ENCODE data around the gene EIF4G2.

EIF4G2 gene

DNA sequence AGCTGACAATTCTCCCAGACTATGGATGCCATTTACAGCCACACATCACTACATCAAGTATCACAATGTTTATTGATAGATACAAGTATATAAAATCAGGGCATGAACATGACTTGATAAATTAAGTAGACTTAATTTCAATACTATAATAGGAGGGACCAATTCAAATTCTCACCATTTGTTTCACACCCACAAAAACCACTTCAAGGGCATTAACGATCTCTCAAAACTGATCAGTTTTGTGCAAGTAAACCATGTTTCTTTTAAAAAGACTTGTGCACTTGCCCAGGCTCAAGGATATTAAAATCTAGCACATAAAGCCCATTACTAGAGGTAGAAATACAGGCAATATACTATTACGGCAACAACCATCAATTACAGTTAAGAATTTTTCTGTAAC lies 11.7 kb downstream of the EIF4G2 start:
- TF ChIP-seq, protein P1, sequence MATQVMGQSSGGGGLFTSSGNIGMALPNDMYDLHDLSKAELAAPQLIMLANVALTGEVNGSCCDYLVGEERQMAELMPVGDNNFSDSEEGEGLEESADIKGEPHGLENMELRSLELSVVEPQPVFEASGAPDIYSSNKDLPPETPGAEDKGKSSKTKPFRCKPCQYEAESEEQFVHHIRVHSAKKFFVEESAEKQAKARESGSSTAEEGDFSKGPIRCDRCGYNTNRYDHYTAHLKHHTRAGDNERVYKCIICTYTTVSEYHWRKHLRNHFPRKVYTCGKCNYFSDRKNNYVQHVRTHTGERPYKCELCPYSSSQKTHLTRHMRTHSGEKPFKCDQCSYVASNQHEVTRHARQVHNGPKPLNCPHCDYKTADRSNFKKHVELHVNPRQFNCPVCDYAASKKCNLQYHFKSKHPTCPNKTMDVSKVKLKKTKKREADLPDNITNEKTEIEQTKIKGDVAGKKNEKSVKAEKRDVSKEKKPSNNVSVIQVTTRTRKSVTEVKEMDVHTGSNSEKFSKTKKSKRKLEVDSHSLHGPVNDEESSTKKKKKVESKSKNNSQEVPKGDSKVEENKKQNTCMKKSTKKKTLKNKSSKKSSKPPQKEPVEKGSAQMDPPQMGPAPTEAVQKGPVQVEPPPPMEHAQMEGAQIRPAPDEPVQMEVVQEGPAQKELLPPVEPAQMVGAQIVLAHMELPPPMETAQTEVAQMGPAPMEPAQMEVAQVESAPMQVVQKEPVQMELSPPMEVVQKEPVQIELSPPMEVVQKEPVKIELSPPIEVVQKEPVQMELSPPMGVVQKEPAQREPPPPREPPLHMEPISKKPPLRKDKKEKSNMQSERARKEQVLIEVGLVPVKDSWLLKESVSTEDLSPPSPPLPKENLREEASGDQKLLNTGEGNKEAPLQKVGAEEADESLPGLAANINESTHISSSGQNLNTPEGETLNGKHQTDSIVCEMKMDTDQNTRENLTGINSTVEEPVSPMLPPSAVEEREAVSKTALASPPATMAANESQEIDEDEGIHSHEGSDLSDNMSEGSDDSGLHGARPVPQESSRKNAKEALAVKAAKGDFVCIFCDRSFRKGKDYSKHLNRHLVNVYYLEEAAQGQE (IDR thresholded peaks at IDR 0.05; ENCODE audit: insufficient read depth in 1 of 2, low read depth in 2 of 2, low read length in 2 of 2) = no peak
- TF ChIP-seq TAF1 (IDR thresholded peaks at IDR 0.05; ENCODE audit: borderline replicate concordance, insufficient read depth, low read length) (no peak), SIN3A (IDR thresholded peaks at IDR 0.05; ENCODE audit: borderline replicate concordance, insufficient read depth, low read length) (no peak), POLR2AphosphoS5 (IDR thresholded peaks at IDR 0.05; ENCODE audit: low read depth, low read length) (no peak), FOXP2 (optimal IDR thresholded peaks at IDR 0.05; ENCODE audit: borderline replicate concordance, extremely low read depth, extremely low read length, insufficient read depth) (no peak)

DNA sequence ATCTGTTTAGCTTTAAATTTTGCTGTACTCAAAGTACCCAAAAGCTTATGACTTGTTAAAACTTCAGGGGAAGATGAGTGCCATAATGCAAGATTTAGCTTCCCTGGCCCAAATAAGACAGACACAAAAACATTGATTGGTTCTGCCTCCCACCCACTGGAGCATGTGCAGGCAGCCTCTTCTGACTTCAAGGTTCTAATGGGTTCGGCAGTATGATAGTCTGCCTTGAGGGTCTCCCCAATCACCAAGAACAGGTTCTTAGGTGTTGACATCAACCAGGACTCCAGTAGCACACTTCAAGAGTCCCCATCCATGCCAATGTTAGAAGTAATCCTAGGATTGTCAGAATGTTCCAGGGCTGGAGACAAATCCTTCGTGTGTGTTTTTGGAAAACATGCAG lies 12.5 kb downstream of the EIF4G2 start:
- TF ChIP-seq POLR2AphosphoS5 (IDR thresholded peaks at IDR 0.05; ENCODE audit: low read depth, low read length) (peak; percentile 46; the same call in 1 of the 2 replicates), SIN3A (IDR thresholded peaks at IDR 0.05; ENCODE audit: borderline replicate concordance, insufficient read depth, low read length) (no peak)

DNA sequence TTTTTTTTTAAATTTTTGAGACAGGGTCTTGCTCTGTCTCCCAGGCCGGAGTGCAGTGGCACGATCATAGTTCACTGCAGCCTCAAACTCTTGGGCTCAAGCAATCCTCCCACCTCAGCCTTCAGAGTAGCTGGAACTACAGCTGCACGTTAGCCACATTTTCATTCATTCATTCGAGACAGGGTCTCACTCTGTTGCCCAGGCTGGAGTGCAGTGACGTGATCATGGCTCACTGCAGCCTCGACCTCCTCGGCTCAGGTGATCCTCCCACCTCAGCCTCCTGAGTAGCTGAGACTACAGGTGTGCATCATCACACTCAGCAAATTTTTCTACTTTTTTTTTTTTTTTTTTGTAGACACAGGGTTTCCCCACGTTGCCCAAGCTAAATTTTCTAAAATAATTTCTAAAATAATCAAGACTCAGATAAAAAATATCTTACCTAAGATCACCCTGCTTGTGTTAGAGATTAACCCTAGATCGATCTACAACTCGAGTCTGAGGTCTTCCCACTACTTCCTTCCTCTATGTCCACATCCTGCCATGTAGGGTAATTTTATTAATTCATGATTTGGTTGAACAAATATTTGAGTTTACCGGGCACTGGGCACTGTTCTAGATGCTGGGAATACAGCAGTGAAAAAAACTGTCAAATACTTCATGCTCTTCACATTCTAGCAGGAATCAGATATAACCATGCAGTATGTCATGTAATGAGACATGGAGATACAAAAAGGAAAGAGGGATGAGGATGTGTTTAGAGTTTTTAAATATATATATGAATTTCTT lies 15.1 kb downstream of the EIF4G2 start:
- TF ChIP-seq, protein P1 (IDR thresholded peaks at IDR 0.05; ENCODE audit: insufficient read depth in 1 of 2, low read depth in 2 of 2, low read length in 2 of 2) = no peak
- TF ChIP-seq SIN3A (IDR thresholded peaks at IDR 0.05; ENCODE audit: borderline replicate concordance, insufficient read depth, low read length) = no peak
- TF ChIP-seq TAF1 (IDR thresholded peaks at IDR 0.05; ENCODE audit: borderline replicate concordance, insufficient read depth, low read length) = no peak
- TF ChIP-seq POLR2AphosphoS5 (IDR thresholded peaks at IDR 0.05; ENCODE audit: low read depth, low read length) = no peak
- no peak for TF ChIP-seq FOXP2 (optimal IDR thresholded peaks at IDR 0.05; ENCODE audit: borderline replicate concordance, extremely low read depth, extremely low read length, insufficient read depth)

DNA sequence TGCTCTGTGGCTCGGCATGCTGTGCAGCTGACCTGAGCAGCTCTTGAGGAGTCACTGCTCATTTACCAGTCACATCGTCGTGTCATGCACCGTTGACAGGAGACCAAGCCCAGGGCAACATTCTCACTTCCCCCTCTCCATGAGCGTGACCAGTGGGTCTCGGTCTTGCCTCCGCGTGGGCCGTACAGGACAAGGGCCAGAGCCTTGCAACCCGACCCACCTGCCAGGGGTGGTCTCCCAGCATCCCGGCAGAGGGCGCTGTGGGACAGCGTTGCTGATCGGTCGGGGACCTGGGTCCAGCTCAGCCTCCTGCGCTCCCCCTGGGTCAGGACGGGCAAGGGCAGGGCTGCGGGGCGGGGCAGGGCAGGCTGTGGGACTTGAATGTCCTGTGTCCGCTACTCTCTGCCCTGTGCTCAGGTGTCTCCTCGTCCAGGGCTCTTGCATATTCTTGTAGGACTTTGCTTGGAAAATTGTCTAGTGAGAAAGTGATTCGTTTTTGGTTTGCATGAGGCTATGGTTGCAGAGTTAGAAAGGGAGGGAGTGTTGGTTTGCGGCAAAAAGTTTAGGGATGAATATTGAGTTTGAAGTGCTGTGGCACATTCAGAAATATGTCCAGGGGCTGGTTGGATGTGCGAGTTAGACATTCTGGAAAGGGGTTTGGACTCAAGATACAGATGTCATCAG lies 16.2 kb downstream of the EIF4G2 start:
- TF ChIP-seq, protein P1 (IDR thresholded peaks at IDR 0.05; ENCODE audit: insufficient read depth in 1 of 2, low read depth in 2 of 2, low read length in 2 of 2) = no peak
- peak; percentile 90 for TF ChIP-seq FOXP2 (optimal IDR thresholded peaks at IDR 0.05; ENCODE audit: borderline replicate concordance, extremely low read depth, extremely low read length, insufficient read depth)
- TF ChIP-seq SIN3A (IDR thresholded peaks at IDR 0.05; ENCODE audit: borderline replicate concordance, insufficient read depth, low read length) = no peak
- TF ChIP-seq POLR2AphosphoS5 (IDR thresholded peaks at IDR 0.05; ENCODE audit: low read depth, low read length) = no peak

DNA sequence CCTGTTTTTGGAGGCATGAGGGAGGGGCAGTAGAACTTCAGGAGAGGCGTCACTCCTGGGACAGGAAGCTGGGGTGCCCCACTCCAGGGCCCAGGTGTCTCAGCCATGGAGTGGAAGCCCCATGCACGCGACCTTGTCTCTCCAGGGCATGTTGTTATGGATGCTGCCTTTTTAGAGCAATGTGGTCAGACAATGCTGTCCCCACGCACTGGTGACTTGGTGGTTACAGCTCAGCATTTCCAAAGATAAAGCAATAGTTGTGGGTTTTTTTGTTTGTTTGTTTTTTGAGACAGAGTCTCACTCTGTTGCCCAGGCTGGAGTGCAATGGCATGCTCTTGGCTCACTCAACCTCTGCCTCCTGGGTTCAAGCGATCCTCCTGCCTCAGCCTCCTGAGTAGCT lies 22.3 kb downstream of the EIF4G2 start:
- TF ChIP-seq POLR2AphosphoS5 (IDR thresholded peaks at IDR 0.05; ENCODE audit: low read depth, low read length) = no peak
- no peak for TF ChIP-seq SIN3A (IDR thresholded peaks at IDR 0.05; ENCODE audit: borderline replicate concordance, insufficient read depth, low read length)
- no peak for TF ChIP-seq TAF1 (IDR thresholded peaks at IDR 0.05; ENCODE audit: borderline replicate concordance, insufficient read depth, low read length)
- TF ChIP-seq, protein P1 (IDR thresholded peaks at IDR 0.05; ENCODE audit: insufficient read depth in 1 of 2, low read depth in 2 of 2, low read length in 2 of 2) = no peak
- no peak for TF ChIP-seq FOXP2 (optimal IDR thresholded peaks at IDR 0.05; ENCODE audit: borderline replicate concordance, extremely low read depth, extremely low read length, insufficient read depth)

Measured in PFSK-1 (cell line).